Neural progenitor cell (in vitro differentiated cells): ENCODE data around the gene MYO7B.

ENCODE experiments used
- CTCF ChIP-seq: fragments of 200-600 bp; sonication (generic); IDR thresholded peaks from 2 replicates; pipeline ENCODE4 v1.5.1; 2017; ENCODE audit warnings: antibody characterized with exemption, mild to moderate bottlenecking
- EZH2phosphoT487 ChIP-seq: fragments of 200-600 bp; sonication (generic); IDR thresholded peaks from 2 replicates; pipeline ENCODE4 v1.6.1; 2017; ENCODE audit warnings: antibody characterized with exemption

- TF ChIP-seq CTCF (no peak), EZH2phosphoT487 (no peak)
Measured at GRCh38 chr2:127621981-127622431, 86.5 kb downstream of the MYO7B start.
